ENCODE measurements around the gene SCO1.
A peak's percentile ranks its signal among the peaks of the same experiment; 100 is the strongest.
"Not testable (repeated sequence)": the region's sequence is repeated elsewhere in the genome, so short reads cannot be mapped to it uniquely, and the experiment has no call there.

Gene SCO1

DNA sequence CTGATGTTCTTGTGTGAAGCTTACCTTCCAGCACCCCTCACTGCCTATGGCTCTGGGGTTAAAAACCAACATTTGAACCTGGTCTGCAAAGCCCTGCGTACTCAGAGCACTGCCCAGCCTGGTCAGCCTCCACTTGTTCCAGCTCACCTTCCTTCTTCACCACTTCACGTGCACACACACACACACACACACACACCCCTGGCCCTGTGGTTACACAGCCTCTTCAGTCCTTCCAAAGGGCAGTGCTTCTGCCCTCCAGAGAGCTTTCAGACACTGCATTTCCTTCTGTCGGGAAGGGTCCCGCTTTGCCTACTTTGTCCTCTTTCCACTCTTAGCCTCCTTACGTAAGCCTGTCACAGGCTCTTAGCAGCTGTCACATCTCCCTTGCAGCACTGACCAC is 42.1 kb upstream of the SCO1 start:
- TF ChIP-seq, protein P1, sequence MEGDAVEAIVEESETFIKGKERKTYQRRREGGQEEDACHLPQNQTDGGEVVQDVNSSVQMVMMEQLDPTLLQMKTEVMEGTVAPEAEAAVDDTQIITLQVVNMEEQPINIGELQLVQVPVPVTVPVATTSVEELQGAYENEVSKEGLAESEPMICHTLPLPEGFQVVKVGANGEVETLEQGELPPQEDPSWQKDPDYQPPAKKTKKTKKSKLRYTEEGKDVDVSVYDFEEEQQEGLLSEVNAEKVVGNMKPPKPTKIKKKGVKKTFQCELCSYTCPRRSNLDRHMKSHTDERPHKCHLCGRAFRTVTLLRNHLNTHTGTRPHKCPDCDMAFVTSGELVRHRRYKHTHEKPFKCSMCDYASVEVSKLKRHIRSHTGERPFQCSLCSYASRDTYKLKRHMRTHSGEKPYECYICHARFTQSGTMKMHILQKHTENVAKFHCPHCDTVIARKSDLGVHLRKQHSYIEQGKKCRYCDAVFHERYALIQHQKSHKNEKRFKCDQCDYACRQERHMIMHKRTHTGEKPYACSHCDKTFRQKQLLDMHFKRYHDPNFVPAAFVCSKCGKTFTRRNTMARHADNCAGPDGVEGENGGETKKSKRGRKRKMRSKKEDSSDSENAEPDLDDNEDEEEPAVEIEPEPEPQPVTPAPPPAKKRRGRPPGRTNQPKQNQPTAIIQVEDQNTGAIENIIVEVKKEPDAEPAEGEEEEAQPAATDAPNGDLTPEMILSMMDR (IDR thresholded peaks at IDR 0.05; ENCODE audit: control insufficient read depth, extremely low read depth, insufficient read depth), result no peak
- H3K4me3 ChIP-seq (ENCODE audit: low read depth, low read length), result no peak overlapping the region
- no peak for DNase-seq (ENCODE audit: low read depth)

DNA sequence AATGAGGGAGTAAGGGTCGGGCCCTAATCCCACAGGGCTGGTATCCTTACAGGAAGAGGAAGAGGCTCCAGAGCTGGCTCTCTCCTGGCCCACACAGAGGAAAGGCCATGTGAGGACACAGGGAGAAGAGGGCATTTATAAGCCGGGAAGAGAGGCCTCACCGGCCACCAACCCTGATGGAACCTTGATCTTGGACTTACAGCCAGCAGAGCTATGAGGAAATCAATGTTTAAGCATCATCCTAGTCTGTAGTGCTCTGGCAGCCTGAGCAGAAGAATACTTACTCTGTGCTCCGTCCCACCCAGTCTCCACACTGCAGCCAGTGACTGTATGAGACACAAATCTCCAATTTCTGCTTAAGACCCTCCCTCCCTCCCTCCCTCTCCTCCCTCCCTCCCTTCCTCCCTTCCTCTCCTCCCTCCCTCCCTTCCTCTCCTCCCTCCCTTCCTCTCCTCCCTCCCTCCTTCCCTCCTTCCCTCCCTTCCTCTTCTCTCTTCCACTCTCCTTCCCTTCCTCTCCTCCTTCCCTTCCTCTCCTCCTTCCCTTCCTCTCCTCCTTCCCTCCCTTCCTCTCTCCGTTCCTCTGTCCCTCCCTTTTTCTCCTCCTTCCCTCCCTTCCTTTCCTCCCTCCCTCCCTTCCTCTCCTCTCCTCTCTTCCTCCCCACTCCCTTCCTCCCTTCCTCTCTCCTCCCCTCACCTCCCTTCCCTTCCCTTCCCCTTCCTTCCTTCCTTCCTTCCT is 41.4 kb upstream of the SCO1 start:
- no peak for DNase-seq (ENCODE audit: low read depth)
- TF ChIP-seq, protein P1 (IDR thresholded peaks at IDR 0.05; ENCODE audit: control insufficient read depth, extremely low read depth, insufficient read depth), result no peak
- no peak overlapping the region for H3K4me3 ChIP-seq (ENCODE audit: low read depth, low read length)

- DNase-seq (ENCODE audit: low read depth), result no peak
- TF ChIP-seq, protein P1 (IDR thresholded peaks at IDR 0.05; ENCODE audit: control insufficient read depth, extremely low read depth, insufficient read depth), result no peak
- no peak overlapping the region for H3K4me3 ChIP-seq (ENCODE audit: low read depth, low read length)
These were observed 40.4 kb upstream of the SCO1 start for GRCh38 chr17:10737736-10738135.

- DNase-seq (ENCODE audit: low read depth), result no peak
- no peak overlapping the region for H3K4me3 ChIP-seq (ENCODE audit: low read depth, low read length)
- TF ChIP-seq, protein P1 (IDR thresholded peaks at IDR 0.05; ENCODE audit: control insufficient read depth, extremely low read depth, insufficient read depth), result peak; percentile 90
These were observed 39.9 kb upstream of the SCO1 start for GRCh38 chr17:10737168-10737622.

DNA sequence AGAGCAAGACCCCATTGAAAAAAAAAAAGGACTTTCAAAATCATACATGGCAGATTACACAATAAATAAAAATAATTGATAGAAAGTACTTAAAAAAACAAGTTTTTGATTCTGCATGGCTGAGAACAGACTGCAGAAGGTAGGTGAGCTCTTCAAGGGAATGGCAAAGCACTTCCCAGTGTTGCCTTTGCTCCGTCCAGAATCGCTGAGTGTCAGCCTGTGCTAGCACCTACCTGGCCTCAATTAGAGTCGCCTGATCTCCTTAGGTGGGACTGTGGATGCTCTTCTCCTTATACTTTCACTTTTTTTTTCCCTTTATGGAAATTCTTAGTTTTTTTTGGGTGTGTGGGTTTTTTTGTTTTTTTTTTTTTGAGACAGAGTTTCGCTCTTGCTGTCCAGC is 38.5 kb upstream of the SCO1 start:
- H3K4me3 ChIP-seq (ENCODE audit: low read depth, low read length), result no peak overlapping the region
- TF ChIP-seq, protein P1 (IDR thresholded peaks at IDR 0.05; ENCODE audit: control insufficient read depth, extremely low read depth, insufficient read depth), result no peak
- DNase-seq (ENCODE audit: low read depth), result no peak

GRCh38 chr17:10735251-10735650 is 37.9 kb upstream of the SCO1 start:
- H3K4me3 ChIP-seq (ENCODE audit: low read depth, low read length), result no peak overlapping the region
- TF ChIP-seq, protein P1 (IDR thresholded peaks at IDR 0.05; ENCODE audit: control insufficient read depth, extremely low read depth, insufficient read depth), result no peak
- no peak for DNase-seq (ENCODE audit: low read depth)

- TF ChIP-seq, protein P1 (IDR thresholded peaks at IDR 0.05; ENCODE audit: control insufficient read depth, extremely low read depth, insufficient read depth), result no peak
- no peak overlapping the region for H3K4me3 ChIP-seq (ENCODE audit: low read depth, low read length)
- no peak for DNase-seq (ENCODE audit: low read depth)
These were observed 36.3 kb upstream of the SCO1 start for GRCh38 chr17:10733666-10734065.

DNA sequence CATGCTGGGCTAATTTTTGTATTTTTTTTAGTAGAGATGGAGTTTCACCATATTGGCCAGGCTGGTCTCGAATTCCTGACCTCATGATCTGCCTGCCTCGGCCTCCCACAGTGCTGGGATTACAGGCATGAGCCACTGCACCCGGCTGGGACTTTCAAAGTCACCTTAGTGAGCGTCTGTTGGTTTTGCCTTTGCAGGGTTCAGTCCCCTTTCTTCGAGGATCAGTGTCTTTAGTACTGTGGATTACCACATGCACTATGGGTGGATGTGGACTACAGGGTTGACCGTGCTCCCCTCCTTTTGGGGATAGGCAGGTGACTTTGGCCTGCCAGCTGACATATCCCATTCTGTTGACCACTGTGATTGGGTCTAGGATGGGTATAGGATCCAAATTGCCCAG is 34.8 kb upstream of the SCO1 start:
- DNase-seq (ENCODE audit: low read depth); H3K4me3 ChIP-seq (ENCODE audit: low read depth, low read length): not testable (repeated sequence)

Measured in LNCaP clone FGC (cell line).